Testis (tissue), 2 donors: Measurements from ENCODE around the gene FBXO34.

Source experiments
- POLR2A ChIP-seq: fragments of 450-650 bp; IDR thresholded peaks from one replicate; pipeline ENCODE4 v1.6.1; 2017; ENCODE audit warnings: antibody characterized with exemption, mild to moderate bottlenecking, moderate library complexity
- TF ChIP-seq, protein P1 (sequence below), 3 experiments: fragments of 450-650 bp in 2 of 3; fragments of 200-600 bp in 1 of 3; sonication (generic) in 1 of 3; IDR thresholded peaks; one replicate each; pipeline ENCODE4 v1.5.1; 2016 to 2019; ENCODE audit warnings: antibody characterized with exemption in 3 of 3, mild to moderate bottlenecking in 2 of 3, moderate library complexity in 1 of 3

DNA sequence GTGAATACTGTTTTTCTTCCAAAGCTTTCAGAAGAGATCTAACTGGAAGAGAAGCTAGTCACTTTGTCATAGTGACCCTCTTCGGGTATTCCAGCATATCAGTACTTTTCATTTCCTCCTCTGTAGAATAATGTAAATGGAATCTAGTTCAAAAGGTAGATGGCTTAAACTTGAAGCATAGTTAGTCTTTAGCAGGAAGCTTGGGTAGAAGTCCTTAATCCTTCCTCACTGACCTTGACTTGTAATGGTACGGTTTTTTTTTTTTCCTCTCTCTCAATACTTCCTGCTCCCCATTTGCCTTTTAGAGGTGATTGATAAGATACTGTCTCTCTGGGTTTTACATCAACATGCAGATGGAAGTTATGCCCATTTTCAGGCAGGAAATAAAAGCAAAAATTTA, 1.7 kb downstream of the FBXO34 start:
- no peak for TF ChIP-seq POLR2A
- TF ChIP-seq, protein P1, sequence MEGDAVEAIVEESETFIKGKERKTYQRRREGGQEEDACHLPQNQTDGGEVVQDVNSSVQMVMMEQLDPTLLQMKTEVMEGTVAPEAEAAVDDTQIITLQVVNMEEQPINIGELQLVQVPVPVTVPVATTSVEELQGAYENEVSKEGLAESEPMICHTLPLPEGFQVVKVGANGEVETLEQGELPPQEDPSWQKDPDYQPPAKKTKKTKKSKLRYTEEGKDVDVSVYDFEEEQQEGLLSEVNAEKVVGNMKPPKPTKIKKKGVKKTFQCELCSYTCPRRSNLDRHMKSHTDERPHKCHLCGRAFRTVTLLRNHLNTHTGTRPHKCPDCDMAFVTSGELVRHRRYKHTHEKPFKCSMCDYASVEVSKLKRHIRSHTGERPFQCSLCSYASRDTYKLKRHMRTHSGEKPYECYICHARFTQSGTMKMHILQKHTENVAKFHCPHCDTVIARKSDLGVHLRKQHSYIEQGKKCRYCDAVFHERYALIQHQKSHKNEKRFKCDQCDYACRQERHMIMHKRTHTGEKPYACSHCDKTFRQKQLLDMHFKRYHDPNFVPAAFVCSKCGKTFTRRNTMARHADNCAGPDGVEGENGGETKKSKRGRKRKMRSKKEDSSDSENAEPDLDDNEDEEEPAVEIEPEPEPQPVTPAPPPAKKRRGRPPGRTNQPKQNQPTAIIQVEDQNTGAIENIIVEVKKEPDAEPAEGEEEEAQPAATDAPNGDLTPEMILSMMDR (IDR thresholded peaks at IDR 0.05) = no peak
